IPS-20b (cell line): ENCODE measurements around the gene AKR7A3.
A peak's percentile ranks its signal among the peaks of the same experiment; 100 is the strongest.

Source experiments
- H3K27ac ChIP-seq: one replicate; pipeline ENCODE4 v1.5.1; 2013; ENCODE audit warnings: low read length
- H3K27me3 ChIP-seq: 2 replicates; pipeline ENCODE4 v1.6.1; 2013; ENCODE audit warnings: mild to moderate bottlenecking, low read length, inconsistent platforms; ENCODE audit not compliant: insufficient read depth
- H3K36me3 ChIP-seq: 2 replicates; pipeline ENCODE4 v1.6.1; 2013; ENCODE audit warnings: low read depth, mild to moderate bottlenecking, inconsistent platforms, low read length, moderate library complexity; ENCODE audit not compliant: insufficient read depth
- H3K4me1 ChIP-seq: 2 replicates; pipeline ENCODE4 v1.6.1; 2013; ENCODE audit warnings: mild to moderate bottlenecking, control low read depth, inconsistent platforms, low read length, moderate library complexity; ENCODE audit not compliant: insufficient read depth
- H3K4me3 ChIP-seq: 2 replicates; pipeline ENCODE4 v1.5.1; 2013; ENCODE audit warnings: mild to moderate bottlenecking, low read length, inconsistent platforms
- H3K9ac ChIP-seq: 2 replicates; pipeline ENCODE4 v1.6.1; 2013; ENCODE audit warnings: low read depth, mild to moderate bottlenecking, inconsistent platforms, low read length, moderate library complexity
- H3K9me3 ChIP-seq: 2 replicates; pipeline ENCODE4 v1.6.1; 2013; ENCODE audit warnings: mild to moderate bottlenecking, low read depth, low read length, inconsistent platforms; ENCODE audit not compliant: insufficient read depth

The AKR7A3 gene

GRCh38 chr1:19327736-19328135 is 39.2 kb upstream of the AKR7A3 start:
- no peak overlapping the region for H3K27ac ChIP-seq
- no peak overlapping the region for H3K9ac ChIP-seq
- H3K36me3 ChIP-seq, result peaks cover 30% of the 10 kb centered on the region
- H3K4me3 ChIP-seq, result no peak overlapping the region
- H3K9me3 ChIP-seq, result no peaks in the 10 kb centered on the region
- no peaks in the 10 kb centered on the region for H3K4me1 ChIP-seq
- H3K27me3 ChIP-seq, result no peaks in the 10 kb centered on the region

DNA sequence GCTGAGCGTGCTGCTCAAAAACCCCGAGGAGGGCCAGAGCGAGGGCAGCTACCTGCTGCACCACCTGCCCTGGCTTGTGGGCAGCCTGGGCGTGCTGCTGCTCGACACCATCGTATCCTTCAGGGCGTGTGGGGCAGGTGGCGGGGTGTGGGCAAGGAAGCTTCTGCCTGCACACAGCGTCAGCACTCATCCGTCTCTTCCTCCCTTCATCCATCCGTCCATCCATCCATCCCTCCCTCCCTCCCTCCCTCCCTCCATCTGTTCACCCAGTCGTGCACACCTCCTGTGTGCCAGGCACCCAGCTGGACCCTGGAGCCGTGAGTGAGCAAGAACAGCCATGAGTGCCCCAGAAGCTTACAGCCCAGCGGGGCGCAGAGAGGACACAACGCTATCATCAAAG is 38.7 kb upstream of the AKR7A3 start:
- Histone ChIP-seq H3K36me3 (peaks cover 30% of the 10 kb centered on the region), H3K9me3 (no peaks in the 10 kb centered on the region), H3K9ac (no peak overlapping the region), H3K27me3 (no peaks in the 10 kb centered on the region), H3K4me1 (no peaks in the 10 kb centered on the region), H3K4me3 (no peak overlapping the region), H3K27ac (no peak overlapping the region)

DNA sequence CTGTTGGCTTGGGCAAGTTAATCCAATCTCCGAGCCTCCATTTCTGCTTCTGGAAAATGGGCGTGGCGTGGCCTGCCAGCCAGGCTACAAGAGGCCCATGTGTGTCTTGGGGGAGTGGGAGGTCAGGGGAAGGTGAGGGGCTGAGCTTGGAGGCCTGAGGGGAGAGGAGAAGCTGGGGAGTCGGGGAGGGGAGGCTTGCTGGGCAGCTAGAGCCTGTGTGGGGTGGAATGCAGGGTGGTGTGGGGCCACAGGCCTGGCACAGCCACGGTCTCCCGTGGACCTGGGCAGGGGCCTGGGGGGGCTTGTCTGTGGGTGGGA is 38.1 kb upstream of the AKR7A3 start:
- Histone ChIP-seq H3K36me3 (peaks cover 30% of the 10 kb centered on the region), H3K4me3 (no peak overlapping the region), H3K27ac (no peak overlapping the region), H3K9ac (no peak overlapping the region), H3K27me3 (no peaks in the 10 kb centered on the region), H3K9me3 (no peaks in the 10 kb centered on the region), H3K4me1 (no peaks in the 10 kb centered on the region)

GRCh38 chr1:19325958-19326747 is 37.6 kb upstream of the AKR7A3 start:
- peaks cover 30% of the 10 kb centered on the region for H3K36me3 ChIP-seq

DNA sequence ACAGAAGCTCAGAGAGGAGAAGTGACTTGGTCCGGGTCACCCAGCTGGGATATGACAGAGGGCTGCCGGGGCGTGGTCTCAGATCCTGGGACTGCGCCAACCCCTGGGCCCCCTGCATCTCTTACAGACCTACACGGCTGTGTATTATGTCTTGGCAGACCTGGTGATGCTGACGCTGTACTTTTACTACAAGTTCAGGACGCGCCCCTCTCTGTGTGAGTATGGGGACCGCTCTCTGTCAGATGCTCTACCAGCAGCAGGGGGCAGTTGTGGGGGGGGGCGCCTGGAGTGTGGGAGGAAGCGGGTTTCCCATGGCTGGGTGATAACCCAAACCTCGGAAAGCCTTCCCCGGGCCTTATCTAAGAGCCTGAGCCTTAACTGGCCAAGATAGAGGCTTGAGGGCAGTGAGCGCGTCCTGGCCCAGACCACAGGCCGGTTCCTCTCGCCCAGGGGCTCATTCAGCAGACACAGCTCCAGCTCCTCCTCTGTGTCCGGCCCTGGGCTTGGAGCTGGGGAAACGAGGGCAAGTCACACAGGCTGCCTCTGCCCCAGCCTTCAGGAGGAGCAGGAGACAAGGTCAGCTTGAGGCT is 36.9 kb upstream of the AKR7A3 start:
- Histone ChIP-seq H3K27me3 (no peaks in the 10 kb centered on the region), H3K27ac (no peak overlapping the region), H3K4me3 (no peak overlapping the region), H3K9me3 (no peaks in the 10 kb centered on the region), H3K4me1 (no peaks in the 10 kb centered on the region), H3K36me3 (peaks cover 30% of the 10 kb centered on the region), H3K9ac (no peak overlapping the region)

More at GRCh38 chr1:19325958-19326747, 37.6 kb upstream of the AKR7A3 start:
- H3K4me3 ChIP-seq, result no peak overlapping the region
- no peaks in the 10 kb centered on the region for H3K27me3 ChIP-seq
- no peaks in the 10 kb centered on the region for H3K4me1 ChIP-seq
- H3K9me3 ChIP-seq, result no peaks in the 10 kb centered on the region
- H3K9ac ChIP-seq, result no peak overlapping the region
- no peak overlapping the region for H3K27ac ChIP-seq

DNA sequence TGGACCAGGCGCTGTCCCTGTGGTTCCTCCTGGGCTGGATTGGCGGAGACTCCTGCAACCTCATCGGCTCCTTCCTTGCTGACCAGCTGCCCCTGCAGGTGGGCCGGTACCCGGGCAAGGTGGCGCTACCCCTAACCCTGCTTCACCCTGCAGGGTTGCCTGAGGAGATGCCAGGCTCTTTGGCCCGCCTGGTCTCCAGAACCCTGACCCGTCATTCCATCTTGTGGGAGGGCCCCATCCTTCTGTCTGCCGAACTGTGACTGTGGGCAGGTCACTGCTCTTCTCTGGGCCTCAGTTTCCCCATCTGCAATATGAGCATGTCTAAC is 36.1 kb upstream of the AKR7A3 start:
- no peaks in the 10 kb centered on the region for H3K27me3 ChIP-seq
- H3K4me1 ChIP-seq, result no peaks in the 10 kb centered on the region
- no peak overlapping the region for H3K27ac ChIP-seq
- H3K4me3 ChIP-seq, result no peak overlapping the region
- H3K9me3 ChIP-seq, result no peaks in the 10 kb centered on the region
- H3K9ac ChIP-seq, result no peak overlapping the region
- H3K36me3 ChIP-seq, result peaks cover 30% of the 10 kb centered on the region

- Histone ChIP-seq H3K4me1 (no peaks in the 10 kb centered on the region), H3K27me3 (no peaks in the 10 kb centered on the region), H3K4me3 (no peak overlapping the region), H3K9me3 (no peaks in the 10 kb centered on the region), H3K36me3 (peaks cover 33% of the 10 kb centered on the region), H3K27ac (no peak overlapping the region), H3K9ac (no peak overlapping the region)
Observed at GRCh38 chr1:19323987-19324664, 35.6 kb upstream of the AKR7A3 start.

DNA sequence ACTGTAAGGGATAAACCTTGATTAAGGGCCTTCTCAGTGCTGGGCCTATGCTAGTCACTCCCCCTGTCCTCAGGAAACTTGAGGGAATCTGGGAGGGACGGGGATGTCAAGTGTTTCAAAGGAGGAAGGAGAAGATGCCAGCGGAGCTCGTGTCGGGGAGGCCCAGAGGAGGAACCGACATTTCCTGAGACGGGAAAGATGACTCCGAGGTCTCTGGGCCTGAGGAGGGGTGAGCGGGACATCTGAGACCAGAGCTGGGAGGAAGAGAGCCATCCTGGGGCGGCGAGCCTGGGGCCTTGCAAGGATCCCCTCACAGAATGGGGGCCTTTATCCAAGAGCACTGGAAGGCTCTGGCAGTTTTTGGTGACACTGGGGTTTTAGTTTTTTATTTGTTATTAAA is 33.9 kb upstream of the AKR7A3 start:
- Histone ChIP-seq H3K27me3 (no peaks in the 10 kb centered on the region), H3K9me3 (no peaks in the 10 kb centered on the region), H3K27ac (no peak overlapping the region), H3K9ac (no peak overlapping the region), H3K36me3 (peaks cover 38% of the 10 kb centered on the region), H3K4me3 (no peak overlapping the region), H3K4me1 (no peaks in the 10 kb centered on the region)

- H3K9ac ChIP-seq, result no peak overlapping the region
- peaks cover 3% of the 10 kb centered on the region for H3K4me1 ChIP-seq
- peaks cover 29% of the 10 kb centered on the region for H3K36me3 ChIP-seq
- H3K27me3 ChIP-seq, result no peaks in the 10 kb centered on the region
- no peak overlapping the region for H3K4me3 ChIP-seq
- no peak overlapping the region for H3K27ac ChIP-seq
- H3K9me3 ChIP-seq, result no peaks in the 10 kb centered on the region
Observed at GRCh38 chr1:19321071-19321470, 32.5 kb upstream of the AKR7A3 start.

GRCh38 chr1:19319196-19319595 is 30.6 kb upstream of the AKR7A3 start:
- Histone ChIP-seq H3K27ac (no peak overlapping the region), H3K4me3 (no peak overlapping the region), H3K36me3 (peaks cover 16% of the 10 kb centered on the region), H3K27me3 (no peaks in the 10 kb centered on the region), H3K9ac (no peak overlapping the region), H3K9me3 (no peaks in the 10 kb centered on the region), H3K4me1 (peaks cover 3% of the 10 kb centered on the region)

DNA sequence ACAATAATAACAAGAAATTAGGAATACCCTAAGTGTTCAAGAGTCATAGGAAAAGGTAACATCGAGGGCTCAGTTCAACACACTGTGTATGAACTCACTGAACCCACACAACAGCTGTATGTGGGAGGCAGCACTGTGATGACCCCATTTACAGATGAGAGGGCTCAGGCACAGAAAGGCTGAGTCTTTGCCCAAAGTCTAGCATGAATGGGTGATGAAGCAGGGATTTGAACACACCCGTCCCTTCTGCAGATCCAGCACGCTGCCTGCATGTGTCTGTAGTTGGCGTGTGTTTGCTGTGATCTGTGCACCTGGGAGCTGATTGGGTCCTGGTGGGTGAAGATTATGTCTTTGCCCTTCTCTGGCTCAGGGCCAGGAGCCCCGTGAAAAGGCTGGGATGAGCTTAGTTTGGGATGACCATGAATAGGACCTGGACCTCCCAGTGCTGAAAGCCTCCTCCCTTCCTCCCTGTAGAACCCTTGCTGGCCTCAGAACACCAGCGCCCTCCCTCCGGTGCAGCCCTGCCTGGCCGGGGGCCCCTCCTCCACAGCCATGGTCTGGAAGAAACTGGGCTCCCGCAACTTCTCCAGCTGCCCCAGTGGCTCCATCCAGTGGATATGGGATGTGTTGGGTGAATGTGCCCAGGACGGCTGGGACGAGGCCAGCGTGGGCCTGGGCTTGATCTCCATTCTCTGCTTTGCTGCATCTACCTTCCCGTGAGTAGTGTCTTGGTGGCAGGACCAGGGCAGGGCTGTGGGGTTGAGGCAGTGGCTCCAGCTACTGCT is 28.7 kb upstream of the AKR7A3 start:
- no peak overlapping the region for H3K27ac ChIP-seq
- H3K9me3 ChIP-seq, result no peaks in the 10 kb centered on the region
- H3K9ac ChIP-seq, result 0 out of 2 replicates have a peak overlapping the region, but pooled peaks have one; percentile 27
- no peaks in the 10 kb centered on the region; the same call in 1 of the 2 replicates for H3K27me3 ChIP-seq
- H3K4me1 ChIP-seq, result peaks cover 3% of the 10 kb centered on the region
- H3K36me3 ChIP-seq, result peaks cover 14% of the 10 kb centered on the region
- no peak overlapping the region for H3K4me3 ChIP-seq
